HG03432 (cell line): ENCODE measurements around the gene NOP56.
A peak's percentile ranks its signal among the peaks of the same experiment; 100 is the strongest.
"Not testable (repeated sequence)": the region's sequence is repeated elsewhere in the genome, so short reads cannot be mapped to it uniquely, and the experiment has no call there.

Experiments used
- ATAC-seq: cut with Tn5 transposase; IDR thresholded peaks from one replicate; pipeline ENCODE4 v1.9.1; 2021; ENCODE audit warnings: mild to moderate bottlenecking, moderate library complexity; ENCODE audit not compliant: unreplicated experiment

NOP56 gene

DNA sequence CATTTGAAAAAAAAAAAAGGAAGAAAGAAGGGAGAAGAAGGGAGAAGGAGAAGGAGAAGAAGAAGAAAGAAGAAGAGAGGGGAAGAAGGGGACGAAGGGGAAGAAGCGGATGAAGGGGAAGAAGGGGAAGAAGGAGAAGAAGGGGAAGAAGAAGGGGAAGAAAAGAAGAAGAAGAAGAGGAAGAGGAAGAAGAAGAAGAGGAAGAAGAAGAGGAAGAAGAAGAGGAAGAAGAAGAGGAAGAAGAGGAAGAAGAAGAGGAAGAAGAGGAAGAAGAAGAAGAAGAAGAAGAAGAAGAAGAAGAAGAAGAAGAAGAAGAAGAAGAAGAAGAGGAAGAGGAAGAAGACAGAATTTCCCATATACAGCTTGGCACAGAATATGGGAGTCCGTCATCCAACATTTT, 29.6 kb downstream of the NOP56 start:
- ATAC-seq: not testable (repeated sequence)

GRCh38 chr20:2684817-2685216, 32.4 kb downstream of the NOP56 start:
- ATAC-seq: not testable (repeated sequence)

DNA sequence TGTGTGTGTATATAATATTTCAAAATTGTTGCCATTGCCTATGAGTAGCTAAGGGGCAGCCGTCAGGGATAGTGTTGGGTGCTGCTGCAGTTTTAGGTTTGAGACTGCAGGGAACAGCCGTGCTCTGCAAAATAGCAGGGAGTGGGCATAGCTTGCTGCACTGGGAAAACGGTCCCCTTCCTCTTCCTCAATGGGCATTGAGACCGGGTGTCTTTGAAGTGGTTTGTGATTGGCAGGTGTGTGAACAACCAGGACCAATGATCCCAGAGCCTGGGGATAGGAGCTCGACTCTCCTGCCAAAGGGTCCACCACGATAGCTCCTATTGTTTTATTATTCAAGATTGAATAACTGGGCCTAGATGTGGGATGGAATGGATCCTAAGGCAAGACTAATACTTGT, 35.1 kb downstream of the NOP56 start:
- no peak for ATAC-seq

DNA sequence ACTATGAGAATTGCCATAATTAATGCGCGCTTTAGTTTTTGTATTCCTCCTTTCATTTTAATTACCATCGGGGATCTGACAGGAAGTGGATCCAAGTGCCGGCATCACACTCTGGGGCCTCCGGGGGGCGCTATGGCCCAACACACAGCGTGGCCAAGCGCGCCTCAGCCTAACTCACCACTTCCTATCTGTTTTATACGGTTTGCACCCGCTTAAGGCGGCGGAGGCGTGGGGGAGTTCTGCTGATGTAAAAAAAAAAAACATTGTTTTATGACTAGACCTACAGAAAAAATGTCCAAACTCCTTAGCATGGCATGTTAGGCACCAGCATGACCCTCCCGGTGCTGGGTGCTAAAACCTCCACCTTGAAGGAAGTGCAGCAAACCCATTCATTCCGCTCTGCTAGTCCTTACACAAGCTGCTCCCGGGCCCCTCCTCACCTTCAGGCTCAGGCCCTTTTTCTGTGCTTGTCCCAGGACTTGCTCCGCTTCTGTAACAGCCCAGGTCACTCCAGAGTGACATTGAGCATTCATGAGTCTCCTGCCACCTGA, 35.7 kb downstream of the NOP56 start:
- ATAC-seq: no peak

DNA sequence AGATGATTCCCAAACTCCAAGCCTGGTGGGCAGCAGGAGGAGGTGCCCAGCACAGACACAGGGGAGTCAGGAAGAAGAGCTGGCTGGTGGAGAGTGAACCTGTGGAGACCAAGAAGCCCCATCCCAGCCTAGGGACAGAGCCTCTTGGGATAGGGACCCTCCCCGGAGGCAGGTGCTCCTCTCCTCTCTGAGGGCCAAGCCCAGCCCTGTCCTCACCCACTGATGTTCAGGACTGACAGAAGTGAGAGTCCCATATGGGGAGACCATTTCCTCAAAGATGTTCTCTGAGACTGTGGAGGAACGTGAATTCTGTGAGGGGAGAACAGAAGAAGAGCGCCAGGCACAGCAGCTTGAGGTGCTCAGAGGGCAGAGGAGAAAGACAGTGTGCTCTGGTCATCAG, 37.8 kb downstream of the NOP56 start:
- no peak for ATAC-seq

- no peak for ATAC-seq
These were observed 38.3 kb downstream of the NOP56 start for GRCh38 chr20:2690718-2691117.

DNA sequence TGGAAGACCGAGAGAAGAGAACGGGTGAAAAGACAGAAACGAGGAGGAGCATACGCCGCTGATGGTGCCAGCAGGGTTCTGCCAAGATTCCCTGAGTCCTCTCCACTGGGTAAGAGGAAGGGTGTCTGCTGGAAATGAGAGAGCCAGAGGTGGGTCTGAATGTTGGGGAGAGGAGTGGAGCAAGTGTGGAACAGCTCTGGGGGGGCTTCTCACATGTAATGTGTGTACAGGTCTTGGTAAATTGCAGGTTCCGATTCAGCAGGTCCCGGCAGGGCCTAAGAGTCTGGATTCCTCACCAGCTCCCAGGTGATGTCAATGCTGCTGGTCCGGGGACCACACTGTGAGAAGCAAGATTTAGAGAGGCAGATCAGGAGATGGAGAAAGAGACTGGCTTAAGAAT, 38.7 kb downstream of the NOP56 start:
- no peak for ATAC-seq

- ATAC-seq: no peak
These were observed 39.2 kb downstream of the NOP56 start for GRCh38 chr20:2691663-2692035.

DNA sequence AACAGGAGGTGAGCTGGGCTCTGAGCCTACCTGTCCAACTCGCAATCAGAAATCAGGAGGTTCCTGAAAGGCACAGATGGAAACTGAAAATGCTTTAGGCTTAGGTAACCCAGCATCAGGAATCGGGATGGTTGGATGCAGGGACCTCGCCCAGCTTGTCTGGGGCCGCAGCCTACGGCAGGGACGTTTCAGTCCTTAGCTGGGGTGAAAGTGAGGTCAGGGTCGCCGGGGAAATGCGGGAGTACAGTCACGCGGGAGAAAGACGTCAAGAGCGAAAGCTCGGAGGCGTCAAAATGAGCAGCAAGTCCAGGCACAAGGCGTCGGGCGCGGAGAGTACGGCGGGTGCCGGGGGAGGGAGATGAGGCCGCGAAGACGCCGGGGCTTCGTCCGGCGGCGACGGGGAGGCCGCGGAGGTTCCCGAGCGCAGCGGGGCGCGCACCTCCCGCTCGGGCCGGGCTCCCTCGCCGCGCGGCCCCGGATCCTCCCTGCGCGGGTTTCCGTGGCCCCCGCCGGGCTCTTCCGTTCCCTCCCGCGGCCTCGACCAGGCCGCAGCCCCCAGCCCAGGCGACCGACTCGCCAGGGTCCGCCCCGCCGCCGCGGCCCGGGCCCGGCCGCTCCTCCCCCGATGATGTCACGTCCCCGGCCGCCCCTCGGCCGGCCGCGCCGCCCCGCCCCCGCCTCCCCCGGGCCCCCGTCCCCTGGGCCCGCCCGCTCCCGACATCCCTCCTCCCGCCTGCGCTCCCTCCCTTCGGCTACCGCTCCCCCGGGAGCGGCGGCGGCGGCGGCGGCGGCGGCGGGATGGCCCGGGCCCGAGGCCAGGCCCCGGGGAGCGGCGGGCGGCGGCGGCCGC, 39.8 kb downstream of the NOP56 start, which contains the start of gene EBF4:
Gene EBF4 (plus strand): TSS at position 745 of the 850 bp plus-strand sequence. CDS start 866 bp downstream, outside the sequence.
- ATAC-seq: peak; percentile 31

- peak; percentile 21 for ATAC-seq
These were observed 40.5 kb downstream of the NOP56 start for GRCh38 chr20:2692886-2693285.

GRCh38 chr20:2693286-2694007, 41.0 kb downstream of the NOP56 start:
- peak; percentile 43 for ATAC-seq

DNA sequence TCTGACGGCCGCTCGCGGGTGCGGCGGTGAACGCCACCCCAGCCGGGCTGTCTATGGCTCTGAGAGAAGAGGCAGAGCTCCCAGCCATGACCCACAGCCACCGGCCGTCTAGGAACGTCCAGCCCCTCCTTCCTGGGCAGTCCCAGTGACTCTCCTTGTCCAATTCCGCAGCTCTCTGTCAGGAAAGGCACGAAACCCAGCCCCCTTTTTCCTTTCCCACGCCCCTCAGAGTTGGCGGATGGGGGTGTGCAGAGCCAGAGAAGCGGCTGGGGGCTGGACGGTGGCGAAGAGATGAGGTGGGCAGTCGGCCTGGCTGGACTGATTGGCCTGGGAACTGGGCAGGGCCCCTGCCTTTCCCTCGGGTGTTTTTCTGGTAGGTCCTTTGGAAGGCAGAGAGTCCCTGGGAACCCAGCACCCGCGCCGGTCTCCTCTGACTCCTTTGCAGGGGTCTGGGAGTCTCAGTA, 41.6 kb downstream of the NOP56 start:
- ATAC-seq: no peak

- ATAC-seq: no peak
These were observed 42.1 kb downstream of the NOP56 start for GRCh38 chr20:2694519-2694918.

- no peak for ATAC-seq
These were observed 43.0 kb downstream of the NOP56 start for GRCh38 chr20:2695206-2695983.

GRCh38 chr20:2695984-2696525, 43.6 kb downstream of the NOP56 start:
- not testable (repeated sequence) for ATAC-seq

GRCh38 chr20:2696646-2697045, 44.2 kb downstream of the NOP56 start:
- no peak for ATAC-seq

DNA sequence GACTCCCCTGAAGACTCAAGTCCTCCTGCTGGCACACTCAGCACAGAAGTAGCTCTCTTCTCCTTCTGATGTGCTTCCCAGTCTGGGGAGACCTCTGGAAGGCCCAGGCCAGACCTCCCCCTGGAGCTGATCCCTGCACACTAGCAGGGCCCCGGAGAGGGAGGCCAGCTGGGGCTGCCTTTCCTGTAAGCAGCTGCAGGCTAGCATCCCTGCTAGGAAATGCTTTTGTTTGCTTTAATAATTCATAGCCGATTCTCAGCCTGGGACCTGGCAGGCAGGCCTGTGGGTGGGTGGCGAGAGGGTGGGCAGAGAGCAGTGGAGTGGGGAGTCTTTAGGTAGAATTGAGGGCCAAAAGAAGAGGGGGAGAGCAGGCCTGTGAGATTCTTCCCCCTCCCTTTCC, 45.3 kb downstream of the NOP56 start:
- ATAC-seq: no peak

GRCh38 chr20:2698186-2698817, 45.9 kb downstream of the NOP56 start:
- no peak for ATAC-seq

GRCh38 chr20:2698912-2699311, 46.5 kb downstream of the NOP56 start:
- ATAC-seq: no peak

- ATAC-seq: no peak
These were observed 47.5 kb downstream of the NOP56 start for GRCh38 chr20:2699775-2700413.
